ENCODE measurements around the gene BRPF1.
A peak's percentile ranks its signal among the peaks of the same experiment; 100 is the strongest.

The BRPF1 gene

GRCh38 chr3:9701711-9702110 is 29.8 kb upstream of the BRPF1 start:
- DNase-seq (ENCODE audit: low read depth) = no peak

- no peak for DNase-seq (ENCODE audit: low read depth)
Measured at GRCh38 chr3:9703240-9703639, 28.3 kb upstream of the BRPF1 start.

GRCh38 chr3:9703736-9704346 is 27.7 kb upstream of the BRPF1 start, which contains the start of gene CPNE9:
CPNE9 (plus strand) TSS chr3:9703833; CDS start chr3:9703997, 164 bp downstream.
- no peak for DNase-seq (ENCODE audit: low read depth)

- DNase-seq (ENCODE audit: low read depth) = no peak
Measured at GRCh38 chr3:9704347-9705322, 26.9 kb upstream of the BRPF1 start.

GRCh38 chr3:9710174-9710739 is 21.3 kb upstream of the BRPF1 start:
- DNase-seq (ENCODE audit: low read depth) = no peak

- no peak for DNase-seq (ENCODE audit: low read depth)
Measured at GRCh38 chr3:9712415-9712814, 19.1 kb upstream of the BRPF1 start.

- no peak for DNase-seq (ENCODE audit: low read depth)
Measured at GRCh38 chr3:9713142-9713541, 18.4 kb upstream of the BRPF1 start.

- no peak for DNase-seq (ENCODE audit: low read depth)
Measured at GRCh38 chr3:9715136-9715535, 16.4 kb upstream of the BRPF1 start.

GRCh38 chr3:9715764-9716437 is 15.6 kb upstream of the BRPF1 start:
- DNase-seq (ENCODE audit: low read depth) = peak; percentile 86

- no peak for DNase-seq (ENCODE audit: low read depth)
Measured at GRCh38 chr3:9716801-9717555, 14.6 kb upstream of the BRPF1 start.

GRCh38 chr3:9717563-9717962 is 14.0 kb upstream of the BRPF1 start:
- DNase-seq (ENCODE audit: low read depth) = no peak

GRCh38 chr3:9718118-9718517 is 13.4 kb upstream of the BRPF1 start:
- DNase-seq (ENCODE audit: low read depth) = no peak

- no peak for DNase-seq (ENCODE audit: low read depth)
Measured at GRCh38 chr3:9721015-9721699, 10.4 kb upstream of the BRPF1 start.

GRCh38 chr3:9721700-9722060 is 9.9 kb upstream of the BRPF1 start:
- DNase-seq (ENCODE audit: low read depth) = no peak

- no peak for DNase-seq (ENCODE audit: low read depth)
Measured at GRCh38 chr3:9725775-9726515, 5.6 kb upstream of the BRPF1 start.

GRCh38 chr3:9727041-9727595 is 4.4 kb upstream of the BRPF1 start:
- no peak for DNase-seq (ENCODE audit: low read depth)

GRCh38 chr3:9727743-9728142 is 3.8 kb upstream of the BRPF1 start:
- no peak for DNase-seq (ENCODE audit: low read depth)

GRCh38 chr3:9729419-9729818 is 2.1 kb upstream of the BRPF1 start:
- no peak for DNase-seq (ENCODE audit: low read depth)

GRCh38 chr3:9730657-9731205 is 804 bp upstream of the BRPF1 start:
- DNase-seq (ENCODE audit: low read depth) = no peak
